ENCODE results near the gene PELI1. TPM values are rescaled to one million over a fixed set of nuclear protein-coding genes. Genes with fewer than 3 reads are reported as not detected.
A peak's percentile ranks its signal among the peaks of the same experiment; 100 is the strongest.

PELI1 gene
- total RNA-seq, 6 donors from 2014 or later: 18.5 to 57.3 (median 36.2) TPM

GRCh38 chr2:64162516-64162915 lies 18.3 kb upstream of the PELI1 start:
- H3K4me1 ChIP-seq: no peaks in the 10 kb centered on the region
- H3K4me3 ChIP-seq: no peak overlapping the region
- no peaks in the 10 kb centered on the region for H3K36me3 ChIP-seq
- ATAC-seq (ENCODE audit: low FRiP score in 2 of 2): no peak
- H3K27me3 ChIP-seq: no peaks in the 10 kb centered on the region
- no peak overlapping the region for H3K27ac ChIP-seq
- H3K9me3 ChIP-seq: no peaks in the 10 kb centered on the region
- 54 to 77% methylated on average over 1 of the region's 1 CpG for WGBS, 2 donors
- TF ChIP-seq CTCF (IDR thresholded peaks at IDR 0.05) (no peak), POLR2A (IDR thresholded peaks at IDR 0.05) (no peak), POLR2AphosphoS5 (IDR thresholded peaks at IDR 0.05) (no peak)
- DNase-seq: no peak

- Histone ChIP-seq H3K4me3 (no peak overlapping the region), H3K9me3 (no peaks in the 10 kb centered on the region), H3K27ac (no peak overlapping the region), H3K27me3 (no peaks in the 10 kb centered on the region), H3K4me1 (no peaks in the 10 kb centered on the region), H3K36me3 (no peaks in the 10 kb centered on the region)
- no peak for DNase-seq
- TF ChIP-seq EP300 (IDR thresholded peaks at IDR 0.05) (peak in 1 of 4 donors; percentile 23), CTCF (IDR thresholded peaks at IDR 0.05) (no peak)
- no peak for ATAC-seq (ENCODE audit: low FRiP score in 2 of 2)
Measured at GRCh38 chr2:64157792-64158191, 13.6 kb upstream of the PELI1 start.

DNA sequence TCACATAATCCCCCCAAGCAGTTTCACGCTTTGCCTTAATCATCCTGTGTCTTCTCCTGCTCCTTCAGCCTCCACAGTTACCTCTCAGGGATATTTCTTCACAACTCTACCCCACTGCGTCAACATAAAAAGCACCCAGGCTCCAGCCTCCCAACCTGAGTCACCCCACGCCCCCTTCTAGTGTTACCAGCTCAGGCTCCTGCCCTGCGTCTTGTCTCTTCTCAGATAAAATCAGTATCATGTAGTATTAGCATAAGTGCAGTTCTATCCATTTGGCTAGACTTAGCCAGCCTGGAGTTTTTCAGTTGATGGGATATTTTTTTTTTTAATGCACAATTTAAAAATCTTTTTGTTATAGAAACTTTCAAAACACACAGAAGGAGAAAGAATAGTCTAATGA lies 9.6 kb upstream of the PELI1 start:
- H3K9me3 ChIP-seq: no peaks in the 10 kb centered on the region
- no peaks in the 10 kb centered on the region for H3K36me3 ChIP-seq
- H3K27me3 ChIP-seq: no peaks in the 10 kb centered on the region
- ATAC-seq (ENCODE audit: low FRiP score in 2 of 2) (no peak), DNase-seq (no peak)
- no peaks in the 10 kb centered on the region for H3K4me1 ChIP-seq
- TF ChIP-seq CTCF (IDR thresholded peaks at IDR 0.05) (no peak), POLR2AphosphoS5 (IDR thresholded peaks at IDR 0.05) (no peak), EP300 (IDR thresholded peaks at IDR 0.05) (no peak), POLR2A (IDR thresholded peaks at IDR 0.05) (no peak)
- H3K27ac ChIP-seq: no peak overlapping the region
- no peak overlapping the region for H3K4me3 ChIP-seq
- 96 to 97% methylated on average over 4 of the region's 4 CpGs for WGBS, 2 donors

- ATAC-seq (ENCODE audit: low FRiP score in 2 of 2): no peak
- 70 to 82% methylated on average over 1 of the region's 1 CpG for WGBS, 2 donors
Measured at GRCh38 chr2:64151476-64151875, 7.3 kb upstream of the PELI1 start.

More at GRCh38 chr2:64151476-64151875, 7.3 kb upstream of the PELI1 start:
- TF ChIP-seq POLR2AphosphoS5 (IDR thresholded peaks at IDR 0.05): no peak
- TF ChIP-seq CTCF (IDR thresholded peaks at IDR 0.05): no peak
- no peak for TF ChIP-seq EP300 (IDR thresholded peaks at IDR 0.05)
- TF ChIP-seq POLR2A (IDR thresholded peaks at IDR 0.05): no peak
- Histone ChIP-seq H3K4me3 (no peak overlapping the region), H3K36me3 (no peaks in the 10 kb centered on the region), H3K4me1 (no peaks in the 10 kb centered on the region), H3K27ac (no peak overlapping the region), H3K27me3 (no peaks in the 10 kb centered on the region), H3K9me3 (no peaks in the 10 kb centered on the region)
- no peak for DNase-seq

All from upper lobe of left lung (tissue), 6 donors.